T47D (cell line): Measurements from ENCODE around the gene TOP1.

ENCODE experiments used
- DNase-seq, 2 experiments: peaks; one replicate each; pipeline versions ENCODE4 v3.0.0 to v3.0.0-alpha.2; 2011 to 2012; ENCODE audit warnings: low read depth in 1 of 2, low spot score in 1 of 2
- JUND ChIP-seq: IDR thresholded peaks from 2 replicates; pipeline ENCODE4 v1.6.1; 2012; ENCODE audit warnings: low read depth
- in situ Hi-C: cut with HindIII; loops from 2 replicates; pipeline ENCODE4 v1.10.0; 2016; ENCODE audit warnings: low sequenced_read_pairs, low pct_unique_long_range_greater_than_20kb

Gene TOP1

DNA sequence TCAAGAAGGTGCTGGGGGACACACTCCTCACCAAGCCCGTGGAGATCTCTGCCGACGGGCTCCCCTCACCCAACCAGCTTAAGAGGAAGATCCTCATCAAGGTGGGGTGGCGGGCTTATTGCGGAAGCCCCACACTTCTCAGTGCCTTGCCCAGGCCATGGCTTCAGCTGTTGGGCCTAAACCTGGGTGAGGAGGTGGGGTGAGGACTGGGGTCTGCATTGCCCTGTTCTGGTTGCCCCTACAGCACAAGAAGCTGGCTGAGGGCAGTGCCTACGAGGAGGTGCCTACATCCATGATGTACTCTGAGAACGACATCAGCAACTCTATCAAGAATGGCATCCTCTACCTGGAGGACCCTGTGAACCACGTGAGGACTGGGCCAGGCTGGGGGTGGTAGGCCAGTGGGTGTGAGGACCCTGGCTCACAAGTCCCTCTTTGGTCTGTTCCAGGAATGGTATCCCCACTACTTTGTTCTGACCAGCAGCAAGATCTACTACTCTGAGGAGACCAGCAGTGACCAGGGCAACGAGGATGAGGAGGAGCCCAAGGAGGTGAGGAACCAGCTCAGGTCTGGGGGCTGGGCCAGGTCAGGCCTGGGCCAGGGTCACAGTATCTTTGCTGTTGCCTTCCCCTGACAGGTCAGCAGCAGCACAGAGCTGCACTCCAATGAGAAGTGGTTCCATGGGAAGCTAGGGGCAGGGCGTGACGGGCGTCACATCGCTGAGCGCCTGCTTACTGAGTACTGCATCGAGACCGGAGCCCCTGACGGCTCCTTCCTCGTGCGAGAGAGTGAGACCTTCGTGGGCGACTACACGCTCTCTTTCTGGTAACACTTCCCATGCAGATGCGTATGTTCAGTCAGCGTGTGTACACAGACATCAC, 136.6 kb downstream of the TOP1 start:
- no peak for DNase-seq
- in situ Hi-C loops: no loop called here

DNA sequence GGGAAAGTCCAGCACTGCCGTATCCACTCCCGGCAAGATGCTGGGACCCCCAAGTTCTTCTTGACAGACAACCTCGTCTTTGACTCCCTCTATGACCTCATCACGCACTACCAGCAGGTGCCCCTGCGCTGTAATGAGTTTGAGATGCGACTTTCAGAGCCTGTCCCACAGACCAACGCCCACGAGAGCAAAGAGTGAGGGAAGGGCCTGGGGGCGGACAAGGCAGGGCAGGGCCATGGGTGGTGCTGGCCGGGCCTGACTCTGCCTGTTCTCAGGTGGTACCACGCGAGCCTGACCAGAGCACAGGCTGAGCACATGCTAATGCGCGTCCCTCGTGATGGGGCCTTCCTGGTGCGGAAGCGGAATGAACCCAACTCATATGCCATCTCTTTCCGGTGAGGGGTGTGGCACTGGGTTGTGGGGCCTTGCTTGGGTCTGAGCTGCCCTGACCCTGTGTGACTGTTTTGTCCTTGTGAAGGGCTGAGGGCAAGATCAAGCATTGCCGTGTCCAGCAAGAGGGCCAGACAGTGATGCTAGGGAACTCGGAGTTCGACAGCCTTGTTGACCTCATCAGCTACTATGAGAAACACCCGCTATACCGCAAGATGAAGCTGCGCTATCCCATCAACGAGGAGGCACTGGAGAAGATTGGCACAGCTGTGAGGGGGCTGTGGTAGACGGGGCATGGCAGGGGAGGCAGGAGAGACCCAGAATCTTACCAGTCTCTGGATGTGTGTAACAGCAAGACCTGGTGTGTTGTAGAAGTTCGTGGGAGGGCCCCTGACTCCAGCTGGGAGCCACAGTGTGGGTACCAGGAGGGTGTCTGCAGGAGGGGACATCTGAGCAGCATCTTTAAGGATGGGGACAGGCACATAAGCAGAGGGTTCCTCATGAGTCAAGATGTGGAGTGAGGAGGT, 137.8 kb downstream of the TOP1 start:
- in situ Hi-C loops: no loop called here
- no peak for DNase-seq
- TF ChIP-seq JUND: no peak

More for the DNA sequence above, 136.6 kb downstream of the TOP1 start:
- no peak for TF ChIP-seq JUND

DNA sequence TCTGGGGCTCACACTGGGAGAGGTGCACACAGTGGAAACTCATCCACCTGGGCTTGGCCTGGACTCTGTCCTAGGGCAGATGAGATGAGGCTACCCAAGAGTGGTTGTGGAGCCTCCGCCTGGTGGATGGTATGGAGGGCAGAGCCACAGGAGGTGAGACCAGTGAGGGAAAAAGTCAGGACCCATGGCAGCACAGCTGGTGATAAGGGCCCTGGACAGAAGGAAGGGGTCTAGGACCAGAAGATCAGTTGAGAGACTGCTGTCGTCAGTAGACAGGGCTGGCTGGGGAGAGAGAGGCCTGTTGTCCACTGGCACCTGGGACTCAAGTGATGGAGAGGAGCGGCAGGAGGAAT, 138.5 kb downstream of the TOP1 start:
- TF ChIP-seq JUND: no peak
- DNase-seq: no peak
- in situ Hi-C loops: no loop called here

DNA sequence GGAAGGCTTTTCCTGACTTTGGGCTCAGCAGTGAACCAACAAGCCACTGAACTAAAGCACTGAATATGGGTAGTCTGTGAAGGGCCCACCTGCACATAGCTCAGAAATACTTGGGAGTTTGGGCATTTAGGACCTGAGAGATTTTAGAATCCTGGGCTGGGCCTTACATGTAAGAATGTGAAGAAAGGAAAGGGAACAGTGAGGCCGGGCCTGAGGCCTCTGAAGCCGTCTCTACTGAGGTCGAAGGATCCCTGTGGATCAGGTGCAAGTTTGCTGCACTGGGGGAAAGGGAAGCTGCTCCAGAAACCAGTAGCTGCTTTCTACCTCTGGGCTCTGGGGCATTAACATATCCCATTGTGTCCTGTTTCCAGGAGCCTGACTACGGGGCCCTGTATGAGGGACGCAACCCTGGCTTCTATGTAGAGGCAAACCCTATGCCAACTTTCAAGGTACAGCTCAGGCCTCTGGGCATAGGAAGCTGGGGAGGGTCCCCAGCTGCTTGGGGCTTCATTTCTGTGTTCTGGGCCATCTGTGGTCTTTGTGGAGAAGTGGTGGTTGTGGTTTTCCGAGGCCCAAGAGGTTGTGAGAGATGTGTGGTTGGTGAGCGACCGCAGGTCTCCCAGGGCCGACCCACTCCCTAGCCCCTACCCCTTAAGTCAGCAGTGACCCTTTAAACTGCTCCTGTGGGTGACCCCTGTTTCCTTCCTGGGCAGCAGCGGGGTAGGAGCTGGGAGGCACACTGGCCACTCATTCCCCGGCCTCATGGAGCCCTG, 139.0 kb downstream of the TOP1 start:
- in situ Hi-C loops: no loop called here
- no peak for DNase-seq
- no peak for TF ChIP-seq JUND

DNA sequence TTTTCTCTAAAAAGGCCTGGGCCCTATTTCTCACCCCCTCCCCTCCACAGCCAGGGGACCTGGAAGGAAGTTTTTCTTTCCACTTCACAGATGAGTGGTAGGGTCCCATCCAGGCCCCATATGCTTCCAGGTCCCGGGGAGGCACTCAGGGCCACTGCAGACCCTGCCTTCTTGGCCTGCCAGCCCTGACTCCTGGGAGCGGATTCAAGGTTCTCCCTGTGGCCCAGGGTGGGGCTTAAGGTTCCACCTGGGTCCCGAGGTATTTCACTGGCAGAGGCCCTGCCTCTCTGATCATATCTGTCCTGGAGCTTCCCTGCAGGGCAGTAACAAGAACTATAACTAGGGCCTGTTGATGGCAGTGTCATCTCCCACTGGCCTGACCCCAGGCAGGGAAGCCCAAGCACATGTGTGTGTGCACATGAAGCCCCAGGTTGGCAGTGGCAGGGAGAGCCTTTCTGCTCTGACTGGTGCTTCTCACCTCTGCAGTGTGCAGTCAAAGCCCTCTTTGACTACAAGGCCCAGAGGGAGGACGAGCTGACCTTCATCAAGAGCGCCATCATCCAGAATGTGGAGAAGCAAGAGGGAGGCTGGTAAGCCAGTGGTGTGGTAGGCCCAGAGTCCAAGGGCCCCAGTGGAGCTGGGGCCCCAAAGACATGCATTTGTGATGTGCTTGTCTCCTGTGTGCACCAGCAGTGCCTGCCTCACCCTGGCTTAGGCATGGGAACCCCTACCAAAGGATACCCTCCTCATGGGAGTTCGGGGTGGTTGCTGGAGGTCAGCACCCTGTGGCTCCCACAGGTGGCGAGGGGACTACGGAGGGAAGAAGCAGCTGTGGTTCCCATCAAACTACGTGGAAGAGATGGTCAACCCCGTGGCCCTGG, 139.9 kb downstream of the TOP1 start:
- in situ Hi-C loops: no loop called here
- DNase-seq: no peak
- TF ChIP-seq JUND: no peak

DNA sequence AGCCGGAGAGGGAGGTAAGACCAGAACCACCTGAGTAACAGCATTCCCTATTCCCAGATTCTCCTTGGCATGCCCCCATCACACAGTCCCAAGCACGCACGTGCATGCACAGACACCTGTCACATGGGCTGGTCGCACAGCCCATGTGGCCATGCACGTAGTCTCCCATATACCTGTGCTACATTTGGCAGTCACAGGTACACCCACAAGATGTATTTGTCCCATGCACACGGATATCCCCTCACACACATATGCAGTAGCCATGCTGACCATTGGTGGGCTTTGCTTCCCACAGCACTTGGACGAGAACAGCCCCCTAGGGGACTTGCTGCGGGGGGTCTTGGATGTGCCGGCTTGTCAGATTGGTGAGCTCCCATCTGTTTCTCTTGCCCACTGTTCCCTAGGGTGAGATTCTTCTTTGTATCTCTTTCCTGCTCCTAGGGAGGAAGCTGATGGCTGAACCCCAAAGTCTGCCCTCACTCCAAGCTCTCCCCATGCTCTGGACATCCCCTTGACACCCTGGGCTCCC, 140.6 kb downstream of the TOP1 start:
- no peak for TF ChIP-seq JUND
- in situ Hi-C loops: no loop called here
- no peak for DNase-seq

DNA sequence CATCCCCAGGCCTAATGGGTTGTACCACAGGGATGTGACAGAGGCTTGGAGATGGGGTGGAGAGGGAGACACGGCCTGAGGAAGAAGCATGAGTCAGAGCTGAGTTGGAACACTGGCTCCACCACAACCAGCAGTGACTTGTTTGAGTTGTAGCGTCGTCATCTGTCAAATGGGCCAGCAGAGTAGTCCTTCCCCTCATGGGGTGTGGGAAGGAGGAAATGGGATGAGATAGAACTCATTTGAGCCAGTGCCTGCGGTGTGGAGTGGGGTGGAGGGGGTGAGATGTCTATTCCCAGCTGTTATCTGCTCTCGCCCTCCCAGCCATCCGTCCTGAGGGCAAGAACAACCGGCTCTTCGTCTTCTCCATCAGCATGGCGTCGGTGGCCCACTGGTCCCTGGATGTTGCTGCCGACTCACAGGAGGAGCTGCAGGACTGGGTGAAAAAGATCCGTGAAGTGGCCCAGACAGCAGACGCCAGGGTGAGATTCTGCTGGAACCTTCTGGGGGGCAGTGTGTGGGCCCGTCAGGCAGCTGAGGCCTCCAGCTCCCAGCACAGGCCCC, 141.2 kb downstream of the TOP1 start:
- no peak for DNase-seq
- TF ChIP-seq JUND: no peak
- in situ Hi-C loops: no loop called here

DNA sequence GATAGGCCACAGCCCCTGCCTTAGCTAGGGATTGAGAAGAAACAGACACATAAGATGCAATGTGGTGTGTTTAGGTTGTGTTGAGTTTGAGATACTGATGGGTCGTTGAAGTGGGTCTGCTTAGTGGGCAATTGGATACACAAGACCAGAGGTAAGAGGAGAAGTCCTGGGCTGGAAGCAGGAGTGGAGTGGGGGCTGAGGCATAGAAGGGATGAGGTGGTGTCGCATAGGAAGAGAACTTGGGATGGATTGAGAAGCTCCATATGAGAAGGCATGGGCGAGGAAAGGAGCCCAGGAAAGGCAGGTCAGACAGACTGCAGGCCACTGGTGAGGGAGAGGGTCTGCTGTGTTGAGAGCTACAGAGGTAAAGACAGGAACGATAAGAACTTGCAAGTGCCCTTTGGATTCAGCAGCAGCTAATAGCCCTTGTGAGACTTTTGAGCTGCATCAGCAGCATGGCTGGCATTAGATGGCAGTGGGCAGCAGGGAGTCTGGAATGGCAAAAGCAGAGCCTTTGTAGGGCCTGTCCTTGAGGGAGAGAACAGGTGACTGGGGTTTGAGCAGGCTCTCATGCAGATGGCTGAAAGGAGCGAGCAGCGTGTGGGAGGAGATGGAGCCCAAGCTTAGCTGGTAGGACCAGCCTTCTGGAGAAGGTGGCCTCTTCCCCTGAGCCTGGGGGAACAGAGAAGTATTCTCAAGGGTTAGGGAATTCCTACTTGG, 141.9 kb downstream of the TOP1 start:
- DNase-seq: no peak
- no peak for TF ChIP-seq JUND
- in situ Hi-C loops: no loop called here

DNA sequence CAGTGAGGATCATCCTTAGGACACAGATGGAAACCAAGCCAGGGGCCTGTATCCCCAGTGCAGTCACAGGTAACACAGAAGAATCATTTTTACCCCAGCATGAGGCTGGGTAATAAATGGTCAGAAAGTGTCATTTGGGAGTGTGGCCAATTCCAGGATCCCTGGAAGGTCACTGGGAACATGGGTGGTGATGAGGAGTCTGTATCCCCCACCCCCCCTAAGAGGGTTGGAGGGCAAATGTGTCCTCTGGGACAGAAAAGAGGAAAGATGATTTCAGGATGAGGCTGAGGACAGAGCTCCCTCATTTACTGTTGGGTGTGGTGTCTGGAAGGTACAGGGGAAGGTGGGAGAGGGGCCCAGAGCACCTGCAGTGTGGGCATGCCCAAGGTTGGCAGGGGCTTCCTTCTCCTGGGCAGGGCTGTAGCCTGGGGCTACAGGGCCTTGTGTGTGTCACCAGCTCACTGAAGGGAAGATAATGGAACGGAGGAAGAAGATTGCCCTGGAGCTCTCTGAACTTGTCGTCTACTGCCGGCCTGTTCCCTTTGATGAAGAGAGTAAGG, 143.2 kb downstream of the TOP1 start:
- TF ChIP-seq JUND: no peak
- in situ Hi-C loops: no loop called here
- no peak for DNase-seq

DNA sequence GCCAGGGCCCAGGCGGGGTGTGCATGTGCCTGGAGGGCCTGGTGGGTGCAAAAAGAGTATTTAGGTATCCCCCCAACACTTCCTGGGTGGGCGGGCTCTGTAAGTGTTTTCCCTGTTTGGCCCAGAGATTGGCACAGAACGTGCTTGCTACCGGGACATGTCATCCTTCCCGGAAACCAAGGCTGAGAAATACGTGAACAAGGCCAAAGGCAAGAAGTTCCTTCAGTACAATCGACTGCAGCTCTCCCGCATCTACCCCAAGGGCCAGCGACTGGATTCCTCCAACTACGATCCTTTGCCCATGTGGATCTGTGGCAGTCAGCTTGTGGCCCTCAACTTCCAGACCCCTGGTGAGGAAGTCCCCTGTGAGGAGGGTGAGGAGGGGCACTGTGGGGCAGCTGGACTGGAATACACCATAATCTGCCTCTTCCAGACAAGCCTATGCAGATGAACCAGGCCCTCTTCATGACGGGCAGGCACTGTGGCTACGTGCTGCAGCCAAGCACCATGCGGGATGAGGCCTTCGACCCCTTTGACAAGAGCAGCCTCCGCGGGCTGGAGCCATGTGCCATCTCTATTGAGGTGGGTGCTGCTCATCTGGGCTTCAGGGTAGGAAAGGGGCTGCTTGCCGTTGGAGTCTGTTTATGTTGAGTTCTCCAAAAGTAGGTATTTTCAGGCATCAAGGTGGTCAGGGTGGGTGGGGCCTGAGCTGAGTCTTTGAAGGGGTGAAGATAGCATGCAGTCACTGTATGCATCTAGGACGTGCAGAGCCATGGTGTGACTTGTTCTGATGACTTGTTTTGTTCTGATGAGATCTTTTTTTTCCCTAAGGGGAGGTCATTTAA, 143.9 kb downstream of the TOP1 start:
- in situ Hi-C loops: no loop called here
- no peak for TF ChIP-seq JUND
- no peak for DNase-seq
